Panc1 (cell line): Measurements from ENCODE around the gene CDYL. TPM values are rescaled to one million over a fixed set of nuclear protein-coding genes. Genes with fewer than 3 reads are reported as not detected.

Experiments used
- ATAC-seq: fragments of 200-7000 bp; cut with Tn5 transposase; 2 replicates; pipeline ENCODE4 v1.9.1; 2020; ENCODE audit warnings: mild to moderate bottlenecking, moderate library complexity
- BruUV-seq: library from RNA; stranded (reverse); fragments of 400-500 nt; replicated peaks from 2 replicates; lab custom pipeline; 2021; lab: Mats Ljungman, UMichigan
- CTCF ChIA-PET: fragments of 300-600 bp; sonication (Branson Sonifier 250); formaldehyde crosslinking; loops from one replicate; lab custom pipeline; 2022; ENCODE audit warnings: antibody characterized with exemption; lab: Charles Lee
- POLR2A ChIA-PET: fragments of 300-600 bp; sonication (Branson Sonifier 250); formaldehyde crosslinking; loops from one replicate; lab custom pipeline; 2022; ENCODE audit warnings: antibody characterized with exemption; lab: Charles Lee
- DNase-seq: peaks from one replicate; pipeline ENCODE4 v3.0.0-alpha.2; 2010; ENCODE audit warnings: low read depth, low spot score
- H3K27ac ChIP-seq: 2 replicates; pipeline ENCODE4 v1.5.1; 2011; ENCODE audit warnings: mild to moderate bottlenecking, low read length, inconsistent platforms
- H3K27me3 ChIP-seq: fragments of 200-500 bp; sonication (Bioruptor generic); 2 replicates; pipeline ENCODE4 v1.6.0; 2014; ENCODE audit warnings: low read length, inconsistent platforms; ENCODE audit not compliant: control insufficient read depth, insufficient read depth
- H3K36me3 ChIP-seq: fragments of 200-500 bp; sonication (Bioruptor generic); 2 replicates; pipeline ENCODE4 v1.5.1; 2014; ENCODE audit warnings: inconsistent platforms, mild to moderate bottlenecking, low read length, moderate library complexity; ENCODE audit not compliant: control insufficient read depth, insufficient read depth
- H3K4me1 ChIP-seq: 2 replicates; pipeline ENCODE4 v1.5.1; 2011; ENCODE audit warnings: inconsistent platforms, mild to moderate bottlenecking, low read length, moderate library complexity; ENCODE audit not compliant: control insufficient read depth, insufficient read depth
- H3K4me3 ChIP-seq, 2 experiments: 2 replicates each; pipeline ENCODE4 v1.5.1; 2011 to 2012; ENCODE audit warnings: low read depth in 2 of 2, low read length in 2 of 2, mild to moderate bottlenecking in 2 of 2, inconsistent platforms in 1 of 2, moderate library complexity in 1 of 2
- H3K9me3 ChIP-seq: fragments of 200-500 bp; sonication (Bioruptor generic); 2 replicates; pipeline ENCODE4 v1.5.1; 2014; ENCODE audit warnings: low read depth, mild to moderate bottlenecking, inconsistent platforms, low read length, moderate library complexity; ENCODE audit not compliant: control insufficient read depth, insufficient read depth
- CTCF ChIP-seq: fragments of 450-650 bp; IDR thresholded peaks from 2 replicates; pipeline ENCODE4 v1.5.1; 2017; ENCODE audit warnings: mild to moderate bottlenecking
- POLR2AphosphoS5 ChIP-seq: IDR thresholded peaks from 2 replicates; pipeline ENCODE4 v1.6.1; 2012; ENCODE audit warnings: mild to moderate bottlenecking, low read depth, low read length, moderate library complexity
- REST ChIP-seq, 2 experiments: IDR thresholded peaks; 2 replicates each; pipeline ENCODE4 v1.6.1; 2011 to 2012; ENCODE audit warnings: low read depth in 2 of 2, control low read depth in 1 of 2, low read length in 1 of 2, mild to moderate bottlenecking in 1 of 2, moderate library complexity in 1 of 2; ENCODE audit not compliant: insufficient read depth in 1 of 2
- SIN3A ChIP-seq: IDR thresholded peaks from 2 replicates; pipeline ENCODE4 v1.6.1; 2012; ENCODE audit warnings: low read depth, mild to moderate bottlenecking, low read length, moderate library complexity, borderline replicate concordance; ENCODE audit not compliant: insufficient read depth
- TCF7L2 ChIP-seq: IDR thresholded peaks from 2 replicates; pipeline ENCODE4 v1.6.1; 2011; ENCODE audit warnings: mild to moderate bottlenecking, low read depth, low read length, inconsistent platforms
- in situ Hi-C: cut with HindIII; loops from 2 replicates; pipeline ENCODE4 v1.10.0; 2016; ENCODE audit warnings: low sequenced_read_pairs, low pct_unique_long_range_greater_than_20kb
- intact Hi-C: fragments of 100-400 bp; cut with micrococcal nuclease; formaldehyde crosslinking; loops from one replicate; pipeline ENCODE4 v1.10.0; 2022; ENCODE audit not compliant: unreplicated experiment
- total RNA-seq: library from RNA; stranded (reverse); gene quantifications from one replicate; pipeline ENCODE4 v1.2.1, GENCODE V29; 2021; ENCODE audit not compliant: unreplicated experiment

CDYL gene
- total RNA-seq, 1 experiment from 2014 or later, result 61.4 TPM

- Histone ChIP-seq H3K4me1 (peaks cover 12% of the 10 kb centered on the region; the same call in 1 of the 2 replicates), H3K4me3 (no peak overlapping the region), H3K27ac (no peak overlapping the region), H3K36me3 (no peaks in the 10 kb centered on the region), H3K27me3 (no peaks in the 10 kb centered on the region), H3K9me3 (no peaks in the 10 kb centered on the region; the same call in 1 of the 2 replicates)
- POLR2A ChIA-PET, result no interaction called here
- in situ Hi-C loops (no loop called here), intact Hi-C loops (no loop called here)
- TF ChIP-seq TCF7L2, result no peak
- TF ChIP-seq POLR2AphosphoS5, result no peak
- no peak for TF ChIP-seq SIN3A
- TF ChIP-seq CTCF, result no peak
- no peak for TF ChIP-seq REST (IDR thresholded peaks at IDR 0.05; ENCODE audit: insufficient read depth in 1 of 2, low read depth in 2 of 2, low read length in 1 of 2)
- no peak for DNase-seq
- BruUV-seq, result no TSS peak
- CTCF ChIA-PET, result no interaction called here
- no peak for ATAC-seq
These were observed 36.9 kb downstream of the CDYL start for GRCh38 chr6:4813055-4813454.

- intact Hi-C loops, result no loop called here
- Histone ChIP-seq H3K9me3 (no peaks in the 10 kb centered on the region; the same call in 1 of the 2 replicates), H3K36me3 (no peaks in the 10 kb centered on the region), H3K4me1 (peaks cover 12% of the 10 kb centered on the region; the same call in 1 of the 2 replicates), H3K4me3 (no peak overlapping the region), H3K27me3 (no peaks in the 10 kb centered on the region), H3K27ac (no peak overlapping the region)
- TF ChIP-seq REST (IDR thresholded peaks at IDR 0.05; ENCODE audit: insufficient read depth in 1 of 2, low read depth in 2 of 2, low read length in 1 of 2), result no peak
- TF ChIP-seq POLR2AphosphoS5, result no peak
- no peak for TF ChIP-seq CTCF
- TF ChIP-seq SIN3A, result no peak
- TF ChIP-seq TCF7L2, result no peak
- ATAC-seq, result no peak
- no TSS peak for BruUV-seq
- in situ Hi-C loops, result no loop called here
- ChIA-PET CTCF (no interaction called here), POLR2A (no interaction called here)
- DNase-seq, result no peak
These were observed 38.0 kb downstream of the CDYL start for GRCh38 chr6:4814212-4814611.
